H9 (cell line): ENCODE results near the gene FBXO21. TPM values are rescaled to one million over a fixed set of nuclear protein-coding genes. Genes with fewer than 3 reads are reported as not detected.

Experiments
- DNase-seq: peaks from one replicate; pipeline ENCODE4 v3.0.0-alpha.2; 2017
- H2AFZ ChIP-seq: one replicate; pipeline ENCODE4 v1.6.1; 2013; ENCODE audit warnings: mild to moderate bottlenecking, low read length, control low read depth, moderate library complexity
- H2AK5ac ChIP-seq: 2 replicates; pipeline ENCODE4 v1.6.1; 2013; ENCODE audit warnings: low read length, control low read depth, mixed read lengths; ENCODE audit not compliant: insufficient read length
- H2BK120ac ChIP-seq: one replicate; pipeline ENCODE4 v1.6.1; 2013; ENCODE audit warnings: low read depth, mild to moderate bottlenecking, low read length, control low read depth, inconsistent platforms; ENCODE audit not compliant: poor library complexity, severe bottlenecking
- H2BK12ac ChIP-seq: 2 replicates; pipeline ENCODE4 v1.6.1; 2013; ENCODE audit warnings: low read length, control low read depth, mixed read lengths, low read depth; ENCODE audit not compliant: insufficient read length
- H2BK15ac ChIP-seq: 2 replicates; pipeline ENCODE4 v1.6.1; 2013; ENCODE audit warnings: low read depth, low read length, control low read depth
- H2BK20ac ChIP-seq: one replicate; pipeline ENCODE4 v1.6.1; 2013; ENCODE audit warnings: low read depth, mild to moderate bottlenecking, low read length, control low read depth, inconsistent platforms; ENCODE audit not compliant: poor library complexity, severe bottlenecking
- H2BK5ac ChIP-seq: 2 replicates; pipeline ENCODE4 v1.6.1; 2013; ENCODE audit warnings: low read length, control low read depth, mixed read lengths; ENCODE audit not compliant: insufficient read length
- H3K14ac ChIP-seq: 2 replicates; pipeline ENCODE4 v1.6.1; 2013; ENCODE audit warnings: low read length, control low read depth; ENCODE audit not compliant: insufficient read depth
- H3K18ac ChIP-seq: 2 replicates; pipeline ENCODE4 v1.6.1; 2013; ENCODE audit warnings: low read depth, mild to moderate bottlenecking, mixed read lengths, low read length, control low read depth; ENCODE audit not compliant: insufficient read length
- H3K23ac ChIP-seq: 2 replicates; pipeline ENCODE4 v1.6.1; 2013; ENCODE audit warnings: low read length, control low read depth, mixed read lengths, low read depth; ENCODE audit not compliant: insufficient read length
- H3K23me2 ChIP-seq: 2 replicates; pipeline ENCODE4 v1.6.1; 2013; ENCODE audit warnings: low read depth, mild to moderate bottlenecking, mixed read lengths, low read length, control low read depth; ENCODE audit not compliant: insufficient read length, poor library complexity, severe bottlenecking
- H3K27ac ChIP-seq: 2 replicates; pipeline ENCODE4 v1.5.1; 2013; ENCODE audit warnings: low read length, control low read depth, mixed read lengths, low read depth; ENCODE audit not compliant: insufficient read length
- H3K27me3 ChIP-seq: 2 replicates; pipeline ENCODE4 v1.6.1; 2013; ENCODE audit warnings: low read length, control low read depth, inconsistent platforms; ENCODE audit not compliant: insufficient read depth
- H3K4ac ChIP-seq: 2 replicates; pipeline ENCODE4 v1.6.1; 2013; ENCODE audit warnings: low read depth, mild to moderate bottlenecking, control low read depth, inconsistent platforms, low read length, moderate library complexity
- H3K4me1 ChIP-seq: 2 replicates; pipeline ENCODE4 v1.6.1; 2013; ENCODE audit warnings: low read length, control low read depth, inconsistent platforms; ENCODE audit not compliant: insufficient read depth
- H3K4me2 ChIP-seq: 2 replicates; pipeline ENCODE4 v1.6.1; 2013; ENCODE audit warnings: low read length, control low read depth, mixed read lengths; ENCODE audit not compliant: insufficient read length, insufficient read depth
- H3K56ac ChIP-seq: 2 replicates; pipeline ENCODE4 v1.6.1; 2013; ENCODE audit warnings: low read depth, mild to moderate bottlenecking, mixed read lengths, low read length, control low read depth; ENCODE audit not compliant: insufficient read length
- H3K79me1 ChIP-seq: 2 replicates; pipeline ENCODE4 v1.6.1; 2013; ENCODE audit warnings: low read depth, mild to moderate bottlenecking, moderate library complexity, low read length, control low read depth, inconsistent platforms; ENCODE audit not compliant: insufficient read depth, poor library complexity, severe bottlenecking
- H3K79me2 ChIP-seq: 2 replicates; pipeline ENCODE4 v1.6.1; 2013; ENCODE audit warnings: low read length, control low read depth, inconsistent platforms; ENCODE audit not compliant: insufficient read depth
- H3K9ac ChIP-seq: 2 replicates; pipeline ENCODE4 v1.6.1; 2013; ENCODE audit warnings: low read length, control low read depth, mixed read lengths; ENCODE audit not compliant: insufficient read length; ENCODE audit errors: extremely low read depth
- H3K9me3 ChIP-seq: one replicate; pipeline ENCODE4 v1.6.1; 2013; ENCODE audit warnings: low read depth, low read length, inconsistent platforms; ENCODE audit not compliant: control insufficient read depth
- H3T11ph ChIP-seq: one replicate; pipeline ENCODE4 v1.6.1; 2013; ENCODE audit warnings: mild to moderate bottlenecking, low read length, control low read depth, inconsistent platforms
- H4K20me1 ChIP-seq: one replicate; pipeline ENCODE4 v1.6.1; 2013; ENCODE audit not compliant: control insufficient read depth, insufficient read length, insufficient read depth
- H4K5ac ChIP-seq: 2 replicates; pipeline ENCODE4 v1.6.1; 2013; ENCODE audit warnings: low read depth, mild to moderate bottlenecking, mixed read lengths, low read length, control low read depth; ENCODE audit not compliant: insufficient read length
- H4K8ac ChIP-seq: replicated peaks from 2 replicates; pipeline ENCODE4 v1.6.1; 2013; ENCODE audit warnings: low read length, control low read depth, mixed read lengths, low read depth; ENCODE audit not compliant: insufficient read length
- H4K91ac ChIP-seq: 2 replicates; pipeline ENCODE4 v1.6.1; 2013; ENCODE audit warnings: low read depth, mild to moderate bottlenecking, moderate library complexity, mixed read lengths, low read length, control low read depth; ENCODE audit not compliant: insufficient read length
- H3K27ac Mint-ChIP-seq, 3 experiments: 2 replicates in 2 of 3; 3 replicates in 1 of 3; pipeline ENCODE4 v1.8.0; 2020 to 2021; ENCODE audit warnings: mixed read lengths in 3 of 3, mild to moderate bottlenecking in 1 of 3, moderate library complexity in 1 of 3
- H3K27me3 Mint-ChIP-seq: 2 replicates; pipeline ENCODE4 v1.8.0; 2021; ENCODE audit warnings: low read depth, mild to moderate bottlenecking, moderate library complexity, mixed read lengths
- H3K36me3 Mint-ChIP-seq, 3 experiments: 2 replicates in 2 of 3; 3 replicates in 1 of 3; pipeline ENCODE4 v1.8.0; 2020 to 2021; ENCODE audit warnings: low read depth in 3 of 3, mixed read lengths in 3 of 3; ENCODE audit not compliant: insufficient read depth in 1 of 3
- H3K4me1 Mint-ChIP-seq, 2 experiments: 2 replicates each; pipeline ENCODE4 v1.8.0; 2020; ENCODE audit warnings: mixed read lengths in 2 of 2
- H3K4me3 Mint-ChIP-seq, 2 experiments: 2 replicates in 1 of 2; 3 replicates in 1 of 2; pipeline ENCODE4 v1.8.0; 2020 to 2021; ENCODE audit warnings: mild to moderate bottlenecking in 2 of 2, mixed read lengths in 2 of 2, moderate library complexity in 1 of 2
- H3K9me3 Mint-ChIP-seq, 2 experiments: 2 replicates in 1 of 2; 3 replicates in 1 of 2; pipeline ENCODE4 v1.8.0; 2020; ENCODE audit warnings: mild to moderate bottlenecking in 2 of 2, mixed read lengths in 2 of 2, moderate library complexity in 1 of 2
- WGBS: extraction: QIAGEN DNeasy Blood & Tissue Kit; methylation state at CpG from one replicate; pipeline ENCODE4 v1.1.7; 2013; ENCODE audit warnings: missing lambda C conversion rate, low lambda C conversion rate, mixed read lengths; ENCODE audit not compliant: insufficient read length; ENCODE audit errors: extremely low coverage; 5-methylcytosine and 5-hydroxymethylcytosine counted together
- total RNA-seq: library from RNA; stranded (reverse); gene quantifications from 2 replicates; pipeline ENCODE4 v1.2.1, GENCODE V29; 2021
- TF ChIP-seq, protein P1 (sequence below): fragments of 200-600 bp; sonication (generic); conservative IDR thresholded peaks from 3 replicates; pipeline ENCODE4 v1.8.0; 2021; ENCODE audit warnings: antibody characterized with exemption, mild to moderate bottlenecking

The FBXO21 gene
- total RNA-seq, 1 experiment from 2014 or later = 58.6 TPM

DNA sequence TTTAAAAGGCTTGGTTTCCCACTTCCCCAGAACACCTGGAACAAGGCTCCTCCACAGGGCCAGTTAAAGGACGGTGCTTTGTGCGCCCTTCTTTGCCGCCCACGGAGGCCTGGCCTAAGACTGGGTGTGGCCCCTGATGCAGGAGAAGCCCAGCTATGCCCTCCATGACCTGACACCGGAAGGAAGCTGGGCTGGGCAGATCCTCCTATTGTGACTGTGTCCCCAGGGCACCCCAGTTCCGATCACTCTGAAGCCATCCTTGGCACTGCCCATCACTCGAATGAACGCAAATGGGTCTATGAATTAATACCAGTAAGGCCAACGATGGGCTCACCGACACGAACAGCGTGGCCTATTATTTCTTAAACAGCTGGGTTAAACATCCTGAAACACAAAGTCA, 42.6 kb downstream of the FBXO21 start:
- Histone ChIP-seq H3K27me3 (no peaks in the 10 kb centered on the region), H2BK15ac (no peak overlapping the region), H3K56ac (no peak overlapping the region), H3K4me2 (no peak overlapping the region), H3K4me1 (no peaks in the 10 kb centered on the region; the same call in 1 of the 2 replicates), H2BK5ac (no peak overlapping the region), H4K20me1 (no peaks in the 10 kb centered on the region), H3T11ph (no peak overlapping the region), H3K27ac (no peak overlapping the region), H2BK12ac (no peak overlapping the region), H3K79me1 (no peaks in the 10 kb centered on the region), H3K4ac (no peak overlapping the region), H4K91ac (no peak overlapping the region), H3K9ac (no peak overlapping the region), H3K23me2 (no peaks in the 10 kb centered on the region), H3K18ac (no peak overlapping the region), H2BK120ac (no peak overlapping the region), H3K79me2 (no peaks in the 10 kb centered on the region), H2AFZ (no peak overlapping the region), H3K14ac (no peak overlapping the region), H3K9me3 (no peaks in the 10 kb centered on the region), H2BK20ac (no peak overlapping the region), H3K23ac (no peak overlapping the region), H2AK5ac (no peak overlapping the region), H4K5ac (no peak overlapping the region), H4K8ac (no peak overlapping the region)
- WGBS = no CpG with 5 or more reads among the region's 12 CpGs
- peaks cover 23% of the 10 kb centered on the region in 2 experiments for H3K4me1 Mint-ChIP-seq
- peaks cover 21 to 79% (median 52%) of the 10 kb centered on the region in 3 experiments; a peak in 6 of 7 replicates for H3K36me3 Mint-ChIP-seq
- H3K27me3 Mint-ChIP-seq = no peaks in the 10 kb centered on the region
- TF ChIP-seq, protein P1, sequence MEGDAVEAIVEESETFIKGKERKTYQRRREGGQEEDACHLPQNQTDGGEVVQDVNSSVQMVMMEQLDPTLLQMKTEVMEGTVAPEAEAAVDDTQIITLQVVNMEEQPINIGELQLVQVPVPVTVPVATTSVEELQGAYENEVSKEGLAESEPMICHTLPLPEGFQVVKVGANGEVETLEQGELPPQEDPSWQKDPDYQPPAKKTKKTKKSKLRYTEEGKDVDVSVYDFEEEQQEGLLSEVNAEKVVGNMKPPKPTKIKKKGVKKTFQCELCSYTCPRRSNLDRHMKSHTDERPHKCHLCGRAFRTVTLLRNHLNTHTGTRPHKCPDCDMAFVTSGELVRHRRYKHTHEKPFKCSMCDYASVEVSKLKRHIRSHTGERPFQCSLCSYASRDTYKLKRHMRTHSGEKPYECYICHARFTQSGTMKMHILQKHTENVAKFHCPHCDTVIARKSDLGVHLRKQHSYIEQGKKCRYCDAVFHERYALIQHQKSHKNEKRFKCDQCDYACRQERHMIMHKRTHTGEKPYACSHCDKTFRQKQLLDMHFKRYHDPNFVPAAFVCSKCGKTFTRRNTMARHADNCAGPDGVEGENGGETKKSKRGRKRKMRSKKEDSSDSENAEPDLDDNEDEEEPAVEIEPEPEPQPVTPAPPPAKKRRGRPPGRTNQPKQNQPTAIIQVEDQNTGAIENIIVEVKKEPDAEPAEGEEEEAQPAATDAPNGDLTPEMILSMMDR = no peak
- H3K9me3 Mint-ChIP-seq = no peaks in the 10 kb centered on the region; a peak in 1 of 5 replicates
- DNase-seq = no peak
- H3K27ac Mint-ChIP-seq = peak overlapping the region in 1 of 3 experiments; percentile 52; a peak in 1 of 7 replicates
- H3K4me3 Mint-ChIP-seq = no peak overlapping the region
